Activated T-cell treated with anti-CD3 and anti-CD28 coated beads, Interleukin-2, amount 50 U/mL, for 72 hours (primary cell): Measurements from ENCODE around the gene CHRNA7. TPM values are rescaled to one million over a fixed set of nuclear protein-coding genes. Genes with fewer than 3 reads are reported as not detected.

Source experiments
- ATAC-seq, 2 donors: fragments of 150-1000 bp; cut with Tn5 transposase; replicated peaks in 1 of 2; 2 replicates each; pipeline ENCODE4 v1.10.0; 2021; ENCODE audit warnings: moderate library complexity in 2 of 2, mild to moderate bottlenecking in 1 of 2
- DNase-seq, 2 donors: peaks; one replicate each; pipeline ENCODE4 v3.0.0; 2021 to 2022; ENCODE audit warnings: mixed read lengths in 1 of 2
- H3K27ac Mint-ChIP-seq: one replicate; pipeline ENCODE4 v1.8.0; 2022; ENCODE audit warnings: mild to moderate bottlenecking, moderate library complexity, mixed read lengths
- H3K27me3 Mint-ChIP-seq: one replicate; pipeline ENCODE4 v1.8.0; 2022; ENCODE audit warnings: low read depth, mixed read lengths
- H3K36me3 Mint-ChIP-seq, 2 donors: one replicate each; pipeline ENCODE4 v1.8.0; 2022; ENCODE audit warnings: mixed read lengths in 2 of 2, mild to moderate bottlenecking in 1 of 2; ENCODE audit not compliant: insufficient read depth in 2 of 2
- H3K4me1 Mint-ChIP-seq: one replicate; pipeline ENCODE4 v1.8.0; 2022; ENCODE audit warnings: low read depth, mixed read lengths
- H3K4me3 Mint-ChIP-seq, 2 donors: one replicate each; pipeline ENCODE4 v1.8.0; 2022; ENCODE audit warnings: mild to moderate bottlenecking in 2 of 2, mixed read lengths in 2 of 2, moderate library complexity in 2 of 2
- H3K9me3 Mint-ChIP-seq, 2 donors: one replicate each; pipeline ENCODE4 v1.8.0; 2022; ENCODE audit warnings: mixed read lengths in 2 of 2
- total RNA-seq, 2 donors: library from RNA; stranded (reverse); gene quantifications; one replicate each; pipeline ENCODE4 v1.2.3, GENCODE V29; 2022

The CHRNA7 gene
- total RNA-seq = under 1 TPM; 0.46 to 0.51 TPM

- Mint-ChIP-seq H3K27ac (no peak within 1 kb of the TSS), H3K4me1 (peaks cover 10% of the 10 kb centered on the region), H3K36me3 (no peaks in the 10 kb centered on the region), H3K27me3 (peaks cover 67% of the 10 kb centered on the region), H3K9me3 (no peaks in the 10 kb centered on the region), H3K4me3 (peak within 1 kb of the TSS; percentile 76 to 81)
- DNase-seq = peak; percentile 35 to 47
- ATAC-seq = peak; percentile 85 to 86
These were observed at the start of gene CHRNA7 for GRCh38 chr15:32029862-32030781. TSS of gene CHRNA7 (plus strand) at chr15:32030515. CDS start at chr15:32030595, 80 bp downstream.

GRCh38 chr15:31985607-31986006 is 44.7 kb upstream of the CHRNA7 start:
- no peak overlapping the region for H3K27ac Mint-ChIP-seq
- ATAC-seq (no peak), DNase-seq (no peak)
- H3K36me3 Mint-ChIP-seq = no peaks in the 10 kb centered on the region
- peaks cover 7% of the 10 kb centered on the region for H3K4me1 Mint-ChIP-seq
- H3K4me3 Mint-ChIP-seq = no peak overlapping the region
- peaks cover 15% of the 10 kb centered on the region for H3K27me3 Mint-ChIP-seq
- H3K9me3 Mint-ChIP-seq = no peaks in the 10 kb centered on the region

- Mint-ChIP-seq H3K27ac (no peak overlapping the region), H3K4me3 (no peak overlapping the region), H3K9me3 (no peaks in the 10 kb centered on the region), H3K4me1 (no peaks in the 10 kb centered on the region), H3K27me3 (peaks cover 20% of the 10 kb centered on the region), H3K36me3 (no peaks in the 10 kb centered on the region)
- no peak for ATAC-seq
- no peak for DNase-seq
These were observed 37.3 kb upstream of the CHRNA7 start for GRCh38 chr15:31993062-31993461.

GRCh38 chr15:31997711-31998110 is 32.6 kb upstream of the CHRNA7 start:
- H3K27ac Mint-ChIP-seq = no peak overlapping the region
- no peaks in the 10 kb centered on the region for H3K4me1 Mint-ChIP-seq
- H3K4me3 Mint-ChIP-seq = no peak overlapping the region

GRCh38 chr15:32003558-32003957 is 26.8 kb upstream of the CHRNA7 start:
- no peaks in the 10 kb centered on the region for H3K4me1 Mint-ChIP-seq
- H3K27ac Mint-ChIP-seq = no peak overlapping the region
- DNase-seq (no peak), ATAC-seq (no peak)
- H3K36me3 Mint-ChIP-seq = no peaks in the 10 kb centered on the region
- H3K9me3 Mint-ChIP-seq = no peaks in the 10 kb centered on the region
- H3K27me3 Mint-ChIP-seq = peaks cover 15% of the 10 kb centered on the region
- H3K4me3 Mint-ChIP-seq = no peak overlapping the region

More at GRCh38 chr15:31997711-31998110, 32.6 kb upstream of the CHRNA7 start:
- Mint-ChIP-seq H3K36me3 (no peaks in the 10 kb centered on the region), H3K27me3 (peaks cover 21% of the 10 kb centered on the region), H3K9me3 (no peaks in the 10 kb centered on the region)
- ATAC-seq (no peak), DNase-seq (no peak)

- H3K9me3 Mint-ChIP-seq = no peaks in the 10 kb centered on the region
- no peak overlapping the region for H3K27ac Mint-ChIP-seq
- H3K27me3 Mint-ChIP-seq = peaks cover 12% of the 10 kb centered on the region
- DNase-seq (no peak), ATAC-seq (no peak)
- no peak overlapping the region for H3K4me3 Mint-ChIP-seq
- H3K4me1 Mint-ChIP-seq = no peaks in the 10 kb centered on the region
- H3K36me3 Mint-ChIP-seq = no peaks in the 10 kb centered on the region
These were observed 26.1 kb upstream of the CHRNA7 start for GRCh38 chr15:32004249-32004648.

- H3K27me3 Mint-ChIP-seq = peaks cover 8% of the 10 kb centered on the region
- ATAC-seq = no peak
- no peaks in the 10 kb centered on the region for H3K36me3 Mint-ChIP-seq
- H3K9me3 Mint-ChIP-seq = no peaks in the 10 kb centered on the region
- DNase-seq = no peak
- no peaks in the 10 kb centered on the region for H3K4me1 Mint-ChIP-seq
- H3K27ac Mint-ChIP-seq = no peak overlapping the region
- H3K4me3 Mint-ChIP-seq = no peak overlapping the region
These were observed 22.9 kb upstream of the CHRNA7 start for GRCh38 chr15:32007355-32007960.

- ATAC-seq (no peak), DNase-seq (no peak)
- Mint-ChIP-seq H3K4me3 (no peak overlapping the region), H3K9me3 (peaks cover 0 to 3% of the 10 kb centered on the region in 2 donors), H3K27me3 (peaks cover 11% of the 10 kb centered on the region), H3K27ac (no peak overlapping the region), H3K4me1 (no peaks in the 10 kb centered on the region), H3K36me3 (no peaks in the 10 kb centered on the region)
These were observed 15.4 kb upstream of the CHRNA7 start for GRCh38 chr15:32014953-32015352.

- ATAC-seq = no peak
- Mint-ChIP-seq H3K4me1 (no peaks in the 10 kb centered on the region), H3K27ac (no peak overlapping the region), H3K9me3 (no peaks in the 10 kb centered on the region), H3K27me3 (peaks cover 25% of the 10 kb centered on the region), H3K36me3 (no peaks in the 10 kb centered on the region), H3K4me3 (no peak overlapping the region)
- DNase-seq = no peak
These were observed 10.2 kb upstream of the CHRNA7 start for GRCh38 chr15:32020156-32020555.

- no peak overlapping the region for H3K4me3 Mint-ChIP-seq
- DNase-seq (no peak), ATAC-seq (no peak)
- H3K9me3 Mint-ChIP-seq = no peaks in the 10 kb centered on the region
- no peaks in the 10 kb centered on the region for H3K36me3 Mint-ChIP-seq
- peaks cover 10% of the 10 kb centered on the region for H3K4me1 Mint-ChIP-seq
- no peak overlapping the region for H3K27ac Mint-ChIP-seq
- peaks cover 69% of the 10 kb centered on the region for H3K27me3 Mint-ChIP-seq
These were observed 1.4 kb upstream of the CHRNA7 start for GRCh38 chr15:32028921-32029320.

- no peak overlapping the region for H3K27ac Mint-ChIP-seq
- ATAC-seq (peak; percentile 38 to 46), DNase-seq (no peak)
- peak overlapping the region; percentile 76 to 81 for H3K4me3 Mint-ChIP-seq
- peaks cover 10% of the 10 kb centered on the region for H3K4me1 Mint-ChIP-seq
- H3K9me3 Mint-ChIP-seq = no peaks in the 10 kb centered on the region
- H3K36me3 Mint-ChIP-seq = no peaks in the 10 kb centered on the region
- H3K27me3 Mint-ChIP-seq = peaks cover 66% of the 10 kb centered on the region
These were observed 880 bp upstream of the CHRNA7 start for GRCh38 chr15:32029409-32029861.

GRCh38 chr15:32030795-32031194 is 480 bp downstream of the CHRNA7 start:
- H3K4me1 Mint-ChIP-seq = peaks cover 10% of the 10 kb centered on the region
- ATAC-seq = no peak
- H3K27me3 Mint-ChIP-seq = peaks cover 67% of the 10 kb centered on the region
- no peaks in the 10 kb centered on the region for H3K9me3 Mint-ChIP-seq
- no peaks in the 10 kb centered on the region for H3K36me3 Mint-ChIP-seq
- DNase-seq = no peak
- H3K27ac Mint-ChIP-seq = no peak overlapping the region
- peak overlapping the region; percentile 54 to 75 for H3K4me3 Mint-ChIP-seq

- ATAC-seq (no peak), DNase-seq (no peak)
- Mint-ChIP-seq H3K4me3 (no peak overlapping the region), H3K27me3 (peaks cover 64% of the 10 kb centered on the region), H3K36me3 (no peaks in the 10 kb centered on the region), H3K9me3 (no peaks in the 10 kb centered on the region), H3K4me1 (peaks cover 10% of the 10 kb centered on the region), H3K27ac (no peak overlapping the region)
These were observed 3.0 kb downstream of the CHRNA7 start for GRCh38 chr15:32033186-32033890.
